Adipocyte (in vitro differentiated cells): ENCODE results near the gene CDKL2.
"Not testable (repeated sequence)": the region's sequence is repeated elsewhere in the genome, so short reads cannot be mapped to it uniquely, and the experiment has no call there.

ENCODE experiments used
- DNase-seq: peaks from one replicate; pipeline ENCODE4 v3.0.0-alpha.2; 2015; ENCODE audit warnings: low read depth
- H3K27me3 ChIP-seq: replicated peaks from 2 replicates; pipeline ENCODE4 v1.7.0; 2013; ENCODE audit warnings: mild to moderate bottlenecking, low read length, moderate library complexity; ENCODE audit not compliant: control insufficient read depth, insufficient read depth
- H3K36me3 ChIP-seq: 2 replicates; pipeline ENCODE4 v1.7.0; 2013; ENCODE audit warnings: low read length, mild to moderate bottlenecking, moderate library complexity; ENCODE audit not compliant: control insufficient read depth, insufficient read depth, severe bottlenecking
- H3K4me1 ChIP-seq: 2 replicates; pipeline ENCODE4 v1.7.0; 2013; ENCODE audit warnings: mild to moderate bottlenecking, low read length, moderate library complexity; ENCODE audit not compliant: control insufficient read depth, insufficient read depth
- H3K4me3 ChIP-seq: 2 replicates; pipeline ENCODE4 v1.7.0; 2013; ENCODE audit warnings: mild to moderate bottlenecking, low read length, moderate library complexity
- H3K9ac ChIP-seq: 2 replicates; pipeline ENCODE4 v1.7.0; 2013; ENCODE audit warnings: mild to moderate bottlenecking, low read length, moderate library complexity
- H3K9me3 ChIP-seq: 2 replicates; pipeline ENCODE4 v1.7.0; 2013; ENCODE audit warnings: mild to moderate bottlenecking, low read length, moderate library complexity; ENCODE audit not compliant: control insufficient read depth

The CDKL2 gene

GRCh38 chr4:75666299-75666698, 36.0 kb upstream of the CDKL2 start:
- Histone ChIP-seq H3K36me3 (no peaks in the 10 kb centered on the region), H3K9me3 (no peaks in the 10 kb centered on the region), H3K27me3 (no peaks in the 10 kb centered on the region), H3K4me1 (peaks cover 22% of the 10 kb centered on the region), H3K4me3 (no peak overlapping the region), H3K9ac (no peak overlapping the region)
- DNase-seq, result no peak

- H3K4me3 ChIP-seq, H3K9ac ChIP-seq, H3K9me3 ChIP-seq, H3K27me3 ChIP-seq, DNase-seq, H3K36me3 ChIP-seq: not testable (repeated sequence)
- H3K4me1 ChIP-seq, result peaks cover 17% of the 10 kb centered on the region
Measured at GRCh38 chr4:75664604-75665003, 34.3 kb upstream of the CDKL2 start.

- H3K9me3 ChIP-seq, result no peaks in the 10 kb centered on the region
- no peak overlapping the region for H3K4me3 ChIP-seq
- H3K4me1 ChIP-seq, result peaks cover 17% of the 10 kb centered on the region
- DNase-seq, result no peak
- H3K36me3 ChIP-seq, result peaks cover 22% of the 10 kb centered on the region
- no peaks in the 10 kb centered on the region for H3K27me3 ChIP-seq
- no peak overlapping the region for H3K9ac ChIP-seq
Measured at GRCh38 chr4:75662626-75663025, 32.3 kb upstream of the CDKL2 start.

- H3K9ac ChIP-seq, result no peak overlapping the region
- H3K27me3 ChIP-seq, result no peaks in the 10 kb centered on the region
- peaks cover 13% of the 10 kb centered on the region for H3K4me1 ChIP-seq
- H3K4me3 ChIP-seq, result no peak overlapping the region
- H3K36me3 ChIP-seq, result peaks cover 39% of the 10 kb centered on the region
- no peak for DNase-seq
- H3K9me3 ChIP-seq, result no peaks in the 10 kb centered on the region
Measured at GRCh38 chr4:75660491-75660890, 30.2 kb upstream of the CDKL2 start.

- peaks cover 48% of the 10 kb centered on the region for H3K36me3 ChIP-seq
- no peak overlapping the region for H3K9ac ChIP-seq
- no peak overlapping the region for H3K4me3 ChIP-seq
- no peaks in the 10 kb centered on the region for H3K27me3 ChIP-seq
- DNase-seq, result no peak
- peaks cover 13% of the 10 kb centered on the region for H3K4me1 ChIP-seq
- H3K9me3 ChIP-seq, result no peaks in the 10 kb centered on the region
Measured at GRCh38 chr4:75659512-75660031, 29.2 kb upstream of the CDKL2 start.

GRCh38 chr4:75658876-75659275, 28.5 kb upstream of the CDKL2 start:
- H3K4me3 ChIP-seq, result no peak overlapping the region
- no peaks in the 10 kb centered on the region for H3K9me3 ChIP-seq
- H3K9ac ChIP-seq, result no peak overlapping the region
- peaks cover 55% of the 10 kb centered on the region for H3K36me3 ChIP-seq
- H3K4me1 ChIP-seq, result peaks cover 13% of the 10 kb centered on the region
- no peaks in the 10 kb centered on the region for H3K27me3 ChIP-seq
- no peak for DNase-seq

- no peak for DNase-seq
- Histone ChIP-seq H3K36me3 (peaks cover 78% of the 10 kb centered on the region), H3K4me1 (peaks cover 2% of the 10 kb centered on the region), H3K4me3 (no peak overlapping the region), H3K9me3 (no peaks in the 10 kb centered on the region), H3K9ac (no peak overlapping the region), H3K27me3 (no peaks in the 10 kb centered on the region)
Measured at GRCh38 chr4:75655562-75655961, 25.2 kb upstream of the CDKL2 start.

- H3K36me3 ChIP-seq, result peaks cover 77% of the 10 kb centered on the region
Measured at GRCh38 chr4:75654905-75655304, 24.6 kb upstream of the CDKL2 start.

GRCh38 chr4:75653845-75654503, 23.6 kb upstream of the CDKL2 start:
- H3K9me3 ChIP-seq, result no peaks in the 10 kb centered on the region
- no peak for DNase-seq
- H3K4me3 ChIP-seq, result no peak overlapping the region
- no peaks in the 10 kb centered on the region for H3K27me3 ChIP-seq
- peaks cover 81% of the 10 kb centered on the region for H3K36me3 ChIP-seq
- H3K9ac ChIP-seq, result no peak overlapping the region
- no peaks in the 10 kb centered on the region for H3K4me1 ChIP-seq

More at GRCh38 chr4:75654905-75655304, 24.6 kb upstream of the CDKL2 start:
- Histone ChIP-seq H3K4me3 (no peak overlapping the region), H3K27me3 (no peaks in the 10 kb centered on the region), H3K9me3 (no peaks in the 10 kb centered on the region), H3K9ac (no peak overlapping the region), H3K4me1 (no peaks in the 10 kb centered on the region)
- no peak for DNase-seq

- H3K36me3 ChIP-seq, result peaks cover 69% of the 10 kb centered on the region
- DNase-seq, result peak; percentile 12
- H3K9ac ChIP-seq, result no peak overlapping the region
- H3K27me3 ChIP-seq, result no peaks in the 10 kb centered on the region
- H3K9me3 ChIP-seq, result no peaks in the 10 kb centered on the region
- no peaks in the 10 kb centered on the region for H3K4me1 ChIP-seq
- no peak overlapping the region for H3K4me3 ChIP-seq
Measured at GRCh38 chr4:75644095-75644494, 13.8 kb upstream of the CDKL2 start.

GRCh38 chr4:75643651-75644050, 13.3 kb upstream of the CDKL2 start:
- peaks cover 65% of the 10 kb centered on the region for H3K36me3 ChIP-seq
- peak; percentile 62 for DNase-seq
- no peak overlapping the region for H3K4me3 ChIP-seq
- no peaks in the 10 kb centered on the region for H3K4me1 ChIP-seq
- no peak overlapping the region for H3K9ac ChIP-seq
- no peaks in the 10 kb centered on the region for H3K9me3 ChIP-seq
- no peaks in the 10 kb centered on the region for H3K27me3 ChIP-seq
